Activated naive CD8-positive, alpha-beta T cell treated with anti-CD3 and anti-CD28 coated beads, Interleukin-2, amount 50 U/mL, for 24 hours (primary cell): ENCODE data around the gene PLD6.

Source experiments
- ATAC-seq: fragments of 150-1000 bp; cut with Tn5 transposase; one replicate; pipeline ENCODE4 v1.10.0; 2021
- DNase-seq: peaks from one replicate; pipeline ENCODE4 v3.0.0; 2021
- H3K27ac Mint-ChIP-seq: one replicate; pipeline ENCODE4 v1.8.0; 2021; ENCODE audit warnings: mild to moderate bottlenecking, mixed read lengths
- H3K27me3 Mint-ChIP-seq: one replicate; pipeline ENCODE4 v1.8.0; 2021; ENCODE audit warnings: mixed read lengths
- H3K36me3 Mint-ChIP-seq: one replicate; pipeline ENCODE4 v1.8.0; 2021; ENCODE audit warnings: low read depth, mixed read lengths
- H3K4me1 Mint-ChIP-seq: one replicate; pipeline ENCODE4 v1.8.0; 2021; ENCODE audit warnings: mixed read lengths
- H3K4me3 Mint-ChIP-seq: one replicate; pipeline ENCODE4 v1.8.0; 2021; ENCODE audit warnings: mild to moderate bottlenecking, moderate library complexity, mixed read lengths
- H3K9me3 Mint-ChIP-seq: one replicate; pipeline ENCODE4 v1.8.0; 2021; ENCODE audit warnings: mixed read lengths

The PLD6 gene

GRCh38 chr17:17232303-17232621 is 26.1 kb upstream of the PLD6 start:
- H3K27me3 Mint-ChIP-seq: no peaks in the 10 kb centered on the region
- no peak overlapping the region for H3K4me3 Mint-ChIP-seq
- ATAC-seq (no peak), DNase-seq (no peak)
- H3K27ac Mint-ChIP-seq: no peak overlapping the region
- H3K4me1 Mint-ChIP-seq: peaks cover 16% of the 10 kb centered on the region
- H3K36me3 Mint-ChIP-seq: peaks cover 9% of the 10 kb centered on the region
- no peaks in the 10 kb centered on the region for H3K9me3 Mint-ChIP-seq

- H3K4me3 Mint-ChIP-seq: no peak overlapping the region
- no peaks in the 10 kb centered on the region for H3K27me3 Mint-ChIP-seq
- DNase-seq (no peak), ATAC-seq (no peak)
- H3K4me1 Mint-ChIP-seq: peaks cover 15% of the 10 kb centered on the region
- H3K27ac Mint-ChIP-seq: no peak overlapping the region
- peaks cover 9% of the 10 kb centered on the region for H3K36me3 Mint-ChIP-seq
- no peaks in the 10 kb centered on the region for H3K9me3 Mint-ChIP-seq
These were observed 25.6 kb upstream of the PLD6 start for GRCh38 chr17:17231621-17232302.

DNA sequence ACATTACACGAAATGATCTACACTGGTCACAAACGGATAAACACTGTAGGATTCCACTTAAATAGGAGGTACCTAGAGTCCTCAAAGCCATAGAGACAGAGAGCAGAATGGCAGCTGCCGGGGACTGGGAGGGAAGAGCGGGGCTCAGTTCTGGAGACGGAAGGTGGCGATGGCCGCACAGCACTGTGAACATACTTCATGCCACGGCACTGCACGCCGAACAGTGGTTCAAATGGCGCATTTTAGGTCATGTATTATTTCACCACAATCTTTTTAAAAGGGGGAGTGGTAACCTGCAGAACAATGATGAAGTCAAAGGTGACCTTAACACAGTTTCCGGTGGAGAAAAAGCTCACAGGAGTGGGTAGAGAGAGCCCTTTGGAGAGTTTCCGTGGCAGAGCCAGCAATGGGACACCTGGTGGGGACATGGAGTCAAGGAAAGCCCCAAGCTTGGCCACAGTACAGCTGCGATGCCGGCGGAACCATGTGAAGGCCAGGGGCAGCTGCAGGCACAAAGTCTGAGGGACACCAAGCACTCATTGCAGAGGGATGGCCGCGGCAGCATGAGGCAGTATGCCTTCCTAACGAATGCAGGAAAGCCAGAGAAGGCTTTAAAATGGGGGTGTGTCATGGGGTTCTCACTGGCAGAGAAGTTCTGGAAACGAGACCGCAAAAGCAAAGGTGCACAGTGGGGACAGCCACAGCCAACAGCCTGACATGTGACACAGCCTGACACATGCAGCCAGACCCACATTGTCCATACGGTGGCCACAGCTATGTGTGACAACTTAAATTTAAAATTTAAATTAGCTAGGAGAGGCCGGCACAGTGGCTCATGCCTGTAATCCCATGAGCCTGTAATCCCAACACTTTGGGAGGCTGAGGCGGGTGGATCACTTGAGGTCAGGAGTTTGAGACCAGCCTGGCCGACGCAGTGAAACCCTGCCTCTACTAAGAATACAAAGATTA is 23.6 kb upstream of the PLD6 start:
- H3K4me1 Mint-ChIP-seq: no peaks in the 10 kb centered on the region
- no peaks in the 10 kb centered on the region for H3K9me3 Mint-ChIP-seq
- H3K36me3 Mint-ChIP-seq: peaks cover 16% of the 10 kb centered on the region
- no peak overlapping the region for H3K4me3 Mint-ChIP-seq
- no peaks in the 10 kb centered on the region for H3K27me3 Mint-ChIP-seq
- ATAC-seq: no peak
- DNase-seq: no peak
- no peak overlapping the region for H3K27ac Mint-ChIP-seq

- H3K9me3 Mint-ChIP-seq: no peaks in the 10 kb centered on the region
- ATAC-seq (no peak), DNase-seq (no peak)
- H3K27me3 Mint-ChIP-seq: no peaks in the 10 kb centered on the region
- H3K27ac Mint-ChIP-seq: no peak overlapping the region
- no peaks in the 10 kb centered on the region for H3K4me1 Mint-ChIP-seq
- peaks cover 17% of the 10 kb centered on the region for H3K36me3 Mint-ChIP-seq
- no peak overlapping the region for H3K4me3 Mint-ChIP-seq
These were observed 22.6 kb upstream of the PLD6 start for GRCh38 chr17:17228521-17229279.

- no peaks in the 10 kb centered on the region for H3K9me3 Mint-ChIP-seq
- peaks cover 20% of the 10 kb centered on the region for H3K36me3 Mint-ChIP-seq
- no peaks in the 10 kb centered on the region for H3K4me1 Mint-ChIP-seq
- DNase-seq (no peak), ATAC-seq (no peak)
- no peak overlapping the region for H3K4me3 Mint-ChIP-seq
- H3K27me3 Mint-ChIP-seq: no peaks in the 10 kb centered on the region
- no peak overlapping the region for H3K27ac Mint-ChIP-seq
These were observed 21.7 kb upstream of the PLD6 start for GRCh38 chr17:17227608-17228520.

DNA sequence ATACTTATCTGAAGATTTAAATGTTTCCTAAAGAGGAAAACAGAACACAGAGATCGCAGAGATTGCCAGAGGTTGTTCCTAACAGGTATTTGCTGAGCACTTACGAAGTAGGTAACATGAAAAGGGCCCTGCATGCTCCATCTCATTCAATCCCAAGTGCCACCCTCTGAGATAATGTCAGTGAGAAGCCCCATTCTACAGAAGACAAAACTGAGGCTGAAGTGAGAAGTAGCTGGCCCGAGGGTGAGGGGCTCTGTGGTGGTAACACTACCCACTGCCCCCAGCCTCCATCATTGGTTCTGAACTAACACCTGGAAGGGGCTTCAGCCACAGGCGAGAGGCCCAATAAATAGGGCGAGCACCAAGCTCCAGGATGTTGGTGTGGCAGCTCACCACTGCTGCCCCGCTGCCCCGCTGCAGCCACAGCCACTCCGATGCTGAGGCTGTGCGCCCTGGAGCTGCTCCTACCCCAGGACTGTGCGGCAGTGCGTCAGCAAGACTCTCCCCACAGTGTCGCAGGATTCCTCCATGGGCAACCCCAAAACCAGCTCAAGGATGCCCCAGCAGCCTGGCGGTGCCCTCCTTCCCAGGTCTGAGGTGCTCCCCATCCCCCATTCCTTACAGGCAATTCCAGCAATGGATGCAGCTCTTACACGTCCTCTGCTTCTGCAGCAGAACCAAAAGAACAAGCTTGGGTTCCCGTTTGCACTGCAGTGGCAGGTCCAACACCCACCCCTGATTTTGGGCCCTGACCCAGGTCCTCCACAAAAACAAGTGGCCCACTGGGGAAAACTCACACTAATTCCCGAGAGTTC is 20.5 kb upstream of the PLD6 start:
- no peak overlapping the region for H3K4me3 Mint-ChIP-seq
- no peaks in the 10 kb centered on the region for H3K27me3 Mint-ChIP-seq
- H3K4me1 Mint-ChIP-seq: no peaks in the 10 kb centered on the region
- H3K27ac Mint-ChIP-seq: no peak overlapping the region
- H3K9me3 Mint-ChIP-seq: no peaks in the 10 kb centered on the region
- peaks cover 20% of the 10 kb centered on the region for H3K36me3 Mint-ChIP-seq
- ATAC-seq (no peak), DNase-seq (no peak)

- H3K4me3 Mint-ChIP-seq: no peak overlapping the region
- no peak for DNase-seq
- peaks cover 20% of the 10 kb centered on the region for H3K36me3 Mint-ChIP-seq
- H3K27ac Mint-ChIP-seq: no peak overlapping the region
- H3K9me3 Mint-ChIP-seq: no peaks in the 10 kb centered on the region
- ATAC-seq: no peak
- H3K4me1 Mint-ChIP-seq: no peaks in the 10 kb centered on the region
- no peaks in the 10 kb centered on the region for H3K27me3 Mint-ChIP-seq
These were observed 19.8 kb upstream of the PLD6 start for GRCh38 chr17:17225901-17226300.

DNA sequence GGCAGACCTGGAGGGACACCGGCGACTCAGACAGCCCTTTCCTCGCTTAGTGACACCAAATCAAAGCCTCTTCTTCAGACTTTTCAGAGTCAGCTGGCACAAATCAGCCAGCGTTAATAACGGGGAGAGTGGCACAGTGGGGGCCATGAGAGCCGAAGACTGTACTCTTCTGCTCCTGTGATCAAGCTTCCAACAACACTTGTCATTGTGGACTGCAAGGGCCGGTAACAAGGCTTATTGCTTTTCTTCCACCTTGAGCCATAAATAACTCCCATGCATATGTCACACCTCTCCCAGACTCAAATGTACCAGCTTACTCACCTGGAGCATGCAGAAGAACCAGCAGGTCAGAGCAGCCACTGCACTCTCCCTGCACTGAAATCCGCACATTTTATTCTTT is 18.0 kb upstream of the PLD6 start:
- Mint-ChIP-seq H3K9me3 (no peaks in the 10 kb centered on the region), H3K4me3 (no peak overlapping the region), H3K36me3 (peaks cover 20% of the 10 kb centered on the region), H3K27ac (no peak overlapping the region), H3K27me3 (no peaks in the 10 kb centered on the region), H3K4me1 (no peaks in the 10 kb centered on the region)
- ATAC-seq (no peak), DNase-seq (no peak)

GRCh38 chr17:17223736-17224135 is 17.6 kb upstream of the PLD6 start:
- no peaks in the 10 kb centered on the region for H3K4me1 Mint-ChIP-seq
- no peak overlapping the region for H3K4me3 Mint-ChIP-seq
- H3K27me3 Mint-ChIP-seq: no peaks in the 10 kb centered on the region
- no peak for ATAC-seq
- H3K27ac Mint-ChIP-seq: no peak overlapping the region
- no peak for DNase-seq
- peaks cover 20% of the 10 kb centered on the region for H3K36me3 Mint-ChIP-seq
- H3K9me3 Mint-ChIP-seq: no peaks in the 10 kb centered on the region

DNA sequence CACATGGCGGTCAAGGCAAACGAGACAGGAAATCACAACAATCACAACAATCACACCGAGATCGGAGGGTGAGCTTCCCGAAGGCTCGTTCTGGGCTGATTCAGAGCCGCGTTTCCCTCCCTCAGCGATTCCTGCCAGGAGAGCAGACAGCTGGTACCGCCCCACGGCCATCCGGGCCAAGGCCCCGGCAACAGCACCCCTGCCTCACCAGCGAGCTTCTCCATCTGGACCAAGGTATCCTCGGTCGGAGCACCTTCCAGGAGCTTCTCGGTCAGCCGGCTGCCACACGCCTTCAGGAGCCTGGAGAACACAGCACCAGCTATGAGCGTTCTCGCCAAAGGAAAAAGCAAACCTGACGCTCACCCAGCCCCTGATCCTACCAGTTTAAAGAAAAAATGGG is 15.2 kb upstream of the PLD6 start:
- peaks cover 22% of the 10 kb centered on the region for H3K36me3 Mint-ChIP-seq
- H3K4me1 Mint-ChIP-seq: no peaks in the 10 kb centered on the region
- H3K27me3 Mint-ChIP-seq: no peaks in the 10 kb centered on the region
- no peak overlapping the region for H3K4me3 Mint-ChIP-seq
- DNase-seq (no peak), ATAC-seq (no peak)
- H3K27ac Mint-ChIP-seq: no peak overlapping the region
- no peaks in the 10 kb centered on the region for H3K9me3 Mint-ChIP-seq

- H3K27ac Mint-ChIP-seq: no peak overlapping the region
- DNase-seq (no peak), ATAC-seq (no peak)
- H3K27me3 Mint-ChIP-seq: no peaks in the 10 kb centered on the region
- H3K9me3 Mint-ChIP-seq: no peaks in the 10 kb centered on the region
- H3K4me3 Mint-ChIP-seq: no peak overlapping the region
- H3K4me1 Mint-ChIP-seq: no peaks in the 10 kb centered on the region
- peaks cover 20% of the 10 kb centered on the region for H3K36me3 Mint-ChIP-seq
These were observed 14.4 kb upstream of the PLD6 start for GRCh38 chr17:17220529-17220928.

DNA sequence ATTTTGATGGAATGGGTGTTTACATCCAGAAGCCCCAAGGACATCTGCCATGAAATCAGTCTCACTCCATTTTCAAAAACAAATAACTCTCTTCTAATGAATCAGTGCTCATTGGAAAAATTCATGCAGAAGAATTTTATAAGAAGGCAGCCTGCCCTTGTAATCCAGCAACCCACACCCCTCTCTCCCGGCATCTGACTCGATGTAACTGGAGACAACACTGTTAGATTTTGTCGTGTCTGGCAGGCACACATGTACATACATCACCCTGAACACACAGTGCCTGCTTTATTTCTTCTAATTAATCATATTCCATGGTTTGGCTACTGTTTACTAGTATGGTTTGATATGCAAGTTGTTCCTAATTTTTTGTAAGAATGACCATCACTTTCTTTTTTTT is 11.9 kb upstream of the PLD6 start:
- H3K4me3 Mint-ChIP-seq: no peak overlapping the region

DNA sequence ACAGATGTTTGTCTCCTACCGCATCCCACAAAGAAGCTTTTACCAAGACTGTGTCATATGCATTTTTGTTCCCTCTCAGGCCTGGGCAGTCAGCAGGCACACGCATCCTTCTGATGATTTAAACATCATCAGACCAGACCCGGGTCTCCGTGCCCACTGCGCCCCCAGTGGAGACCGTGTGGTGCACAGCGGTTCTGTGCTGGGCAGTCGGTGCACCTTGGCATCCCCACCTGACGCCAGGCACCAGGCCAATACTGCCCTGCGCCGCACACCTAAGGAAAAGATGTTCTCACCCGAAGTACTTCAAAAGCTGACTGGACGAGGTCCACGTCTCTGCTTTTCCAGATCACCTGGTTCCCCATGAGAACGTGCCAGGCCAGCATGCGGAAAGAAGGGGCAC is 10.6 kb upstream of the PLD6 start:
- no peaks in the 10 kb centered on the region for H3K27me3 Mint-ChIP-seq
- no peak overlapping the region for H3K4me3 Mint-ChIP-seq
- H3K9me3 Mint-ChIP-seq: no peaks in the 10 kb centered on the region
- DNase-seq: no peak
- no peaks in the 10 kb centered on the region for H3K4me1 Mint-ChIP-seq
- ATAC-seq: no peak
- H3K36me3 Mint-ChIP-seq: peaks cover 10% of the 10 kb centered on the region
- no peak overlapping the region for H3K27ac Mint-ChIP-seq

More for the DNA sequence above, 11.9 kb upstream of the PLD6 start:
- DNase-seq (no peak), ATAC-seq (no peak)
- Mint-ChIP-seq H3K27ac (no peak overlapping the region), H3K4me1 (no peaks in the 10 kb centered on the region), H3K36me3 (peaks cover 11% of the 10 kb centered on the region), H3K27me3 (no peaks in the 10 kb centered on the region), H3K9me3 (no peaks in the 10 kb centered on the region)
